DMS 273 treated with DMSO at 0.1 percent for 48 hours (cell line): ENCODE results near the gene RBBP8.

Experiments used
- DNase-seq: peaks from one replicate; lab custom pipeline; 2025; lab: John Stamatoyannopoulos, UW

Gene RBBP8

DNA sequence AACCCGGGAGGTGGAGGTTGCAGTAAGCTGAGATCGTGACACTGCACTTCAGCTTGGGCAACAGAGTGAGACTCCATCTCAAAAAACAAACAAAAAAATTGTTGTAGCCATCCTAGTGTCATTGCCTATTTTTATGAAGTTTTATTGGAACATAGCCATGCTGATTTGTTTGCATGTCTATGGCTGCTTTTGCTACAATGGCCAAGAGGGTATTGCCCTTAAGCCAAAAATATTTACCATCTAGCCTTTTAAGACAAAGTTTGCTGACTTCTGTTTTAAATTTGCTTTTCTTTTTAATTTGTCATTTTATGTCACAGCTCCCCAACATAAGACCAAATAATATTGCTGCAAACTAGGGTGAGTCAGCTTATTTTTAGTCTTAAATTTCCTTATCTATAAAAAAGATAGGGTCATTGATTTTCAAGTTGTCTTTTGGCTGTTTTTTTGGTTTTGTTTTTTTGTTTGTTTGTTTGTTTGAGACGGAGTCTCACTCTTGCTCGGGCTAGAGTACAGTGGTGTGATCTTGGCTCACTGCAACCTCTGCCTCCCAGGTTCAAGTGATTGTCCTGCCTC lies 132.2 kb downstream of the RBBP8 start:
- no peak for DNase-seq

DNA sequence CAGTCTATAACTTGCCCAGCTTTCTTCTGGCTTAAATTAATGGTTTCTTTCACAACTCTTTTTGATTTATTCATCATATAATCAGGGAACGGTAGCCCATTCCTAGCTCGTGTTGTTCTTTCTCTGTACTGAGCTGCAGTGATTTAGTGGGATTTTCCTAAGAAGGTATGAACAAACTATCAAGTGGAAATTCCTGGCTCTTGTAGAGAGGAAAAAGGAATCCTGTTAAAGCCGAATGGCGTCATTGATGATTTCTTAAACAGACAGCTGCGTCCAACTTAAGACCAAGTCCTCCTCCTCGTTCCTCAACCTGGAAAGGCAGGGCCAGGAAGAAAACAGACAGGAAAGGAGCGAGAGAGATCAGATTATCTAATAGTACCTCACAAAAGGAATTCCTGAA lies 132.9 kb downstream of the RBBP8 start:
- DNase-seq: no peak

DNA sequence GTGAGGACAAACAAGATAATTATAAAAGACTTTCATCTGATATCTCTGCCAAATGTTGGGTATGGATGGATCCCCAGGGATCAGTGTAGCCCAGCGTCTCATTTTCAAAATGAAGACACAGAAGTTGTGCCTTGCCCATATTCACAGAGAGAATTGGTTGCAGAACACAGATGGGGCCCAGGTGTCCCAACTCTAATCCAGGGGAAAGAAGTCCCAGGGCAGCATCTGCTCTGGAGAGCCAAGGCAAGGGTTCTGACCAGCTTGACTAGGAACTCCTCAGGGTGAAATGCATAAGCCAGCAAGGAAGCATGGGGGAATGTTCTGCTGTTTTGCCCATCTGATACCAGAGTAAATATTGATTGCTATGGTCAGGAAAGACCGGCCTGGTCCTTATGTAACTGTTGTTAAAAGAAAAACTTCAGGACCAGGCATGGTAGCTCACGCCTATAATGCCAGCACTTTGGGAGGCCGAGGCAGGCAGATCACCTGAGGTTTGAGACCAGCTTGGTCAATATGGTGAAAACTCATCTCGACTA lies 133.4 kb downstream of the RBBP8 start:
- peak; percentile 22 for DNase-seq

DNA sequence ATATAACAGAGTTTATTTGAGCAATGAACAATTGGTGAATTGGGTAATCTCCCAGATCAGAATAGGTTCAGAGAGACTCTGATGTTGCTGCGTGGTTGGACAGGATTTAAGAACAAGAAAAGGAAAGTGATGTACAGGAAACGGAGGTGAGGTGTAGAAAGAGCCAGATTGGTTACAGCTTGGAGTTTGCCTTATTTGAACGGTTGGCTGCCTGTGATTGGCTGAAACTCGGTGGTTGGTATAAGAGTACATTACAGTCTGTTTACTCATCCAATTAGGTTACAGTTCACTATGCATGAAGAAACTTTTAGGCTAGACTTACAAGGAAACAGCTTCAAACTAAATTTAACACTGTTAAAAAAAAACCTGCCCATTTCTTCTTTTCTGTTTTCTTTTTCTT lies 134.1 kb downstream of the RBBP8 start:
- DNase-seq: no peak

DNA sequence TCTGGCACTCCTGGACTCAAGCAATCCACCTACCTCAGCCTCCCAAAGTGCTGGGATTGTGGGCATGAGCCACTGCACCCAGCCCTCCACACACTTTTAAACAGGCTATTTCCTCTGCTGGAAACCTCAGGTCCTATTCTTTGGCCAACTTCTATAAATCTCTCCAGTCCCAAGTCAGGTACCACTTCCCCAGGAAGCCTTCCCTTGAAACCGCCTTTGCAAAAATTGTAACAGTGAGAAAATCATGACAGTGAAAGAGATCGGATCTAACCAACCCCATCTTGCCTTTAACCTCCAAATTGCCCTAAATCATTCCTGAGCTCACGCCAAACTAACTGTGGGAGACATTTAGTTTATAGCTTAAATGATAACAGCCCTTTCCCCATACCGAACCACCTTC lies 134.9 kb downstream of the RBBP8 start:
- DNase-seq: no peak

DNA sequence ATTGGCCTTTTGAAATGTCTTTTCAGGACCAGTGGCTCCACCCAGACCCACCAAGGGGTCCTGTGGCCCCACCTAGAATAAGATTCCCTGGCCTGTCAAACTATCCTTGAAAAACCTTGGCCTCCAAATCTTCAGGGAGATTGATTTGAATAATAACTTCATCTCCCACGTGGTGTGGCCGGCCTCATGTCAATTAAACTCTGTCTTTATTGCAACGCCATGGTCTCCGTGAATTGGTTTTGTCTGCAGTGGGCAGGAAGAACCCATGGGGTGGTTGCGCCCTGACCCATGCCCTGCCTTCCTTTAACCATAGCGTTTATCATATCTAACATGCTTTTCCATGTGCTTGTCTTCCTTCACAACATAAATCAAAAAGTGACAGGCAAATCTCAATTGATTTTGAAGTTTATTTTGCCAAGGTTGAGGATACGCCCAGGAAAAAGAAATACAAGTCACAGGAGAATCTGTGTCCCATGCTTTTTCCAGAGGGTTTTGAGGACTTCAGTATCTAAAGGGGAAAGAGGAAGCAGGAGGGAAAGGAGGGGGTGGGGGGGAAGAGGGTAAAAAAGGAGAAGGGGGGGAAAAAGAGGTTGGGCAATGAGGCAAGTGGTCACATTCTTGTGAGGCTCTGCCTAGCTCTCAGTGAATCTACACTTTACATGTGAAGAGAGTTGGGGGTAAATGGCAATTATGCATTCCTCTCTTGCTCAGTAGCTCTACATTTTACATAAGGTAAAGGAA lies 135.6 kb downstream of the RBBP8 start:
- no peak for DNase-seq

DNA sequence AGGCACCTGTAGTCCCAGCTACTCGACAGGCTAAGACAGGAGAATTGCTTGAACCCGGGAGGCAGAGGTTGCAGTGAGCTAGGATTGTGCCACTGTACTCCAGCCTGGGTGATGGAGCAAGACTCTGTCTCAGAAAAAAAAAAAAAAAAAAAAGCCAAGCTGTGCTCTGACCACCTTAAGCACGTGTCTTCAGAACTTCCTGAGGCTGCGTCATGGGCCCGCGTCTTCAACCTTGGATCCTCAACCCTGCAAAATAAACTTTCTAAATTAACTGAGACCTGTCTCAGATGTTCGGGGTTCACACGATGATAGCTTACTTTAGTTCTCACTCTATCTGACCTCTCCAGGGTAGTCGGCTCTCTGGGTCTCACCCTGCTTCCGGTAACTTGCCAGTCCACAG lies 136.4 kb downstream of the RBBP8 start:
- no peak for DNase-seq

DNA sequence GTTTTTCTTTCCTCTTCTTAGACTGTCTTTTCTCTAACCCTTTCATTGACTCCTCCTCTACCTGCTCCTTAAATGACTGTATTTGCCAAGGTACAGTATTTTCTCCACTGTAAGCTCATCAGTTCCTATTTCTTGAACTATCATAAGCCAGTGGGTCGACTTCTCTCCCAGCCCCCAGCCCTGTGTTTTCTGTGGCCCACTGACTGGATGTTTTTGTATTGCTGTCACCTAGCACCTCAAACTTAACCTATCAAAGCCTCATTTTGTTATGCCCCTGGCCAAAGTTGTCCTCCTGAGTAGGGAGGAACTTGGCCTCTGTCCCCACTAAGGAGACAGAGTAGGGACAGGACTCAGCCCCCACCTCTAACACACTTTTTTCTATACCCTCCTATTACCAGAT lies 136.8 kb downstream of the RBBP8 start:
- DNase-seq: no peak

DNA sequence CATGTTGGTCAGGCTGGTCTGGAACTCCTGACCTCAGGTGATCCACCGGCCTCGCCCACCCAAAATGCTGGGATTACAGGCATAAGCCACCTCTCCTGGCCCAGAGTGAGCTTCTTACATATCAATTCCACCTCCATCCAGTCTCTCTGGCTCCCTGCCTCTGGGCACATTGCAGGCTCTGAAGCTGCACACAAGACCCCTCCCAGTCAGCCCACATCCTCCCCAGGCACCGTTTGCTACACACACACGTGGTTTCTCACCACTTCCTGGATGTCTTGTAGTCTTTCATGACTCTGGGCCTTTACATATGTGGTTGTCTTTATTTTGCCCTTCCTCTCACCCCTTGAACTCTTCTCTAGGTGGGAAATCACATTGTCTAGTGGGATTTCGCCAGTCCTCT lies 138.2 kb downstream of the RBBP8 start:
- no peak for DNase-seq

DNA sequence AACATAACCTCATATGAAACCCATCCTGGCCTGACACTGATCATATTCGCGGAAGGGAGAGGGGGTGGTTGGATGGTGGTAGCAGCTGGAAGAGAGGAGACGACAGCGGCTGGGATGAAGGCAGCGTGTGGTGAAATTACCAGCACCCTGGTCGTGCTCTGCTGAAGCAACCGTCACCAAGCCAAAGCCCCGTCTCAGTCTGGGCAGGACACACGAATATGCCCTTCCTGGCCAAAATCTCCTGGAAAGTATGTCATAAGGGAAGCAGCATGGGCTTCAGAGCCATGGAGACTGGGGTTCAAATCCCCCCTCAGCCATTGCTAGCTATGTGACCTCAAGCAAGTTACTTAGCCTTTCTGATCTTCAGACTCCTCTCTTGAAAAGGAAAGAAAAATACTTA lies 139.0 kb downstream of the RBBP8 start:
- DNase-seq: no peak

DNA sequence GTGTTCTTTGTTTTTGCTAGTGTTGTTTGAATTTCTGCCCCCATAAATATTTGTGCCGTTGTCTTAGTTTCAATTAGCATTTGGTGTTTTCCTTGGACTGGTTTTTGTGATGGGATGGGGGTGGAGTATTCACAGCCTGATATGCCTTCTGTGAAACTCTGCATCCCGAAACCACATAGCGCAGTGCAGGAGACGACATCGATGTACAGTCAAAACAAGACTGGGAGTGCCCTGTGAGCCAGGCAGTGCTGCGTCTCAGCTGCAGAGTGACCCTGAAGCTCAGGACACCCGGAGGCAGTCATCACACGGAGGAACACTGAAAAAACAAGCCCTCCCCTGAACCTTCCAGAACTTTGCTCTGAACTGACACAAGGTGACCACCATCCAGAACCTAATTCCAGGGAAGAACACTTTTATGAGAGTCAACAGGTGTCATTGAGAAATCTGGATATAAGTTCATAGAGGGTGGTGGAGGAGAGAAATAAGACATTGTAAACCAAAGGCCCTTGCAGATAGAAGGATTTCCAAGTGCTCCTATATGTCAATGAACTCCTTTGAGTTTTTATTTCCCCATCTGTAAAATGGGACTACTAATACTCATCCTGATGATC lies 141.0 kb downstream of the RBBP8 start:
- no peak for DNase-seq
